CD4-positive, alpha-beta memory T cell (primary cell): ENCODE data around the gene DYSF. TPM values are rescaled to one million over a fixed set of nuclear protein-coding genes. Genes with fewer than 3 reads are reported as not detected.

Experiments
- CTCF ChIA-PET: fragments of 350-600 bp; sonication (Branson Sonifier 250); formaldehyde crosslinking; loops from one replicate; lab custom pipeline; 2021; ENCODE audit warnings: inconsistent platforms; ENCODE audit not compliant: partially characterized antibody; lab: Charles Lee
- POLR2A ChIA-PET: fragments of 350-600 bp; sonication (Branson Sonifier 250); formaldehyde crosslinking; loops from one replicate; lab custom pipeline; 2021; ENCODE audit not compliant: partially characterized antibody; lab: Charles Lee
- DNase-seq, 5 donors: peaks; one replicate each; pipeline versions ENCODE4 v3.0.0 to v3.0.0-alpha.2; 2020 to 2022; ENCODE audit warnings: mixed read lengths in 1 of 5
- H3K27ac ChIP-seq: one replicate; pipeline ENCODE4 v1.7.0; 2013; ENCODE audit warnings: low read depth, low read length
- H3K27me3 ChIP-seq: 2 replicates; pipeline ENCODE4 v1.7.0; 2013; ENCODE audit warnings: mild to moderate bottlenecking, low read length, moderate library complexity; ENCODE audit not compliant: insufficient read depth
- H3K36me3 ChIP-seq: 2 replicates; pipeline ENCODE4 v1.7.0; 2013; ENCODE audit warnings: mild to moderate bottlenecking, low read length, moderate library complexity; ENCODE audit not compliant: insufficient read depth
- H3K4me1 ChIP-seq: 2 replicates; pipeline ENCODE4 v1.7.0; 2013; ENCODE audit warnings: mild to moderate bottlenecking, low read length, moderate library complexity; ENCODE audit not compliant: insufficient read depth
- H3K4me3 ChIP-seq, 2 donors: one replicate each; pipeline ENCODE4 v1.7.0; 2013; ENCODE audit warnings: low read length in 2 of 2, mild to moderate bottlenecking in 1 of 2
- H3K9me3 ChIP-seq, 2 donors: one replicate each; pipeline ENCODE4 v1.7.0; 2013; ENCODE audit warnings: low read length in 2 of 2, control low read depth in 1 of 2; ENCODE audit not compliant: control insufficient read depth in 1 of 2
- H3K27ac Mint-ChIP-seq, 7 donors: one replicate each; pipeline ENCODE4 v1.8.0; 2020 to 2021; ENCODE audit warnings: mixed read lengths in 7 of 7, mild to moderate bottlenecking in 6 of 7, inconsistent platforms in 3 of 7, moderate library complexity in 3 of 7
- H3K27me3 Mint-ChIP-seq, 2 donors: one replicate each; pipeline ENCODE4 v1.8.0; 2020 to 2021; ENCODE audit warnings: mixed read lengths in 2 of 2
- H3K36me3 Mint-ChIP-seq, 2 donors: one replicate each; pipeline ENCODE4 v1.8.0; 2020 to 2021; ENCODE audit warnings: mixed read lengths in 2 of 2, inconsistent platforms in 1 of 2, mild to moderate bottlenecking in 1 of 2
- H3K4me1 Mint-ChIP-seq, 4 donors: one replicate each; pipeline ENCODE4 v1.8.0; 2020 to 2021; ENCODE audit warnings: mixed read lengths in 4 of 4, mild to moderate bottlenecking in 1 of 4
- H3K4me3 Mint-ChIP-seq, 8 donors: one replicate each; pipeline ENCODE4 v1.8.0; 2020 to 2021; ENCODE audit warnings: mixed read lengths in 8 of 8, mild to moderate bottlenecking in 7 of 8, moderate library complexity in 6 of 8, inconsistent platforms in 3 of 8
- H3K9me3 Mint-ChIP-seq, 8 donors: one replicate each; pipeline ENCODE4 v1.8.0; 2020 to 2021; ENCODE audit warnings: mixed read lengths in 8 of 8, mild to moderate bottlenecking in 5 of 8, inconsistent platforms in 3 of 8, moderate library complexity in 1 of 8
- intact Hi-C: fragments of 100-400 bp; cut with micrococcal nuclease; formaldehyde crosslinking; loops from one replicate; pipeline ENCODE4 v1.15.1; 2023
- polyA plus RNA-seq, 2 donors: library from polyadenylated mRNA; unstranded; fragments of 300-500 nt; fragmentation: Illumina TruSeq; gene quantifications; one replicate each; pipeline ENCODE4 v1.2.3, GENCODE V29; 2021
- total RNA-seq, 2 experiments: library from RNA; stranded (reverse); gene quantifications; one replicate each; pipeline ENCODE4 v1.2.3, GENCODE V29; 2021

Gene DYSF
- total and polyA plus RNA-seq, 4 experiments from 2014 or later = 0.28 to 0.49 TPM; not detected in 2

DNA sequence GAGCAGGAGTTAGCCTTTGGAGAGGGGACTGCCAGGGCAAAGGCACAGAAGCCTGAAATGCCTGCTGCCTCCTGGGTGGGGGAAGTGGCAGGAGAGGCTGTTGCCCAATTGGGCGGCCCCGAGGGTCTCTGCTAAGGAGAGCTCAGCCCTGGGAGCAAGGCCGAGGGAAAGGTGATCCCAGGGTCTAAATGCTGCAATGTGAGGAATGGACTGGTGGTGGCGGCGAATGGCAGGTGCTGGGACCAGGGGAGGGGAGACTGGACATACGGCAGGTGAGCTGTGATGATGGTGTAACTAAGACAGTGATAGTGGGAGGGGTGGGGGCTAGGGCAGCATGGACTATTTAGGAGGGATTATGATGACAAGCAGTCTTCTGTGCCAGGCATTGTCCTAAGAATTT lies 104.0 kb downstream of the DYSF start:
- Mint-ChIP-seq H3K27ac (no peak overlapping the region), H3K27me3 (peaks cover 0 to 8% of the 10 kb centered on the region in 2 donors), H3K9me3 (no peaks in the 10 kb centered on the region), H3K36me3 (no peaks in the 10 kb centered on the region), H3K4me1 (no peaks in the 10 kb centered on the region), H3K4me3 (no peak overlapping the region)
- no peaks in the 10 kb centered on the region for H3K4me1 ChIP-seq
- H3K4me3 ChIP-seq = no peak overlapping the region
- no peaks in the 10 kb centered on the region for H3K27me3 ChIP-seq
- no peaks in the 10 kb centered on the region for H3K9me3 ChIP-seq
- intact Hi-C loops = no loop called here
- POLR2A ChIA-PET = no interaction called here
- no peak for DNase-seq
- CTCF ChIA-PET = interaction anchor here (2.3 to 3.8 kb wide), 2 partner anchors 9 to 11 kb away, joined by 9 to 16 read pairs; no protein-coding TSS in a partner anchor
- H3K36me3 ChIP-seq = no peaks in the 10 kb centered on the region
- H3K27ac ChIP-seq = no peak overlapping the region

GRCh38 chr2:71558300-71559051 lies 105.1 kb downstream of the DYSF start:
- CTCF ChIA-PET = interaction anchor here (2.3 to 3.8 kb wide), 2 partner anchors 10 to 12 kb away, joined by 9 to 16 read pairs; no protein-coding TSS in a partner anchor
- H3K4me1 ChIP-seq = no peaks in the 10 kb centered on the region
- H3K27ac ChIP-seq = no peak overlapping the region
- H3K4me3 Mint-ChIP-seq = no peak overlapping the region
- H3K9me3 Mint-ChIP-seq = no peaks in the 10 kb centered on the region
- H3K4me3 ChIP-seq = no peak overlapping the region
- no peak overlapping the region for H3K27ac Mint-ChIP-seq
- H3K27me3 ChIP-seq = no peaks in the 10 kb centered on the region
- peaks cover 0 to 8% of the 10 kb centered on the region in 2 donors for H3K27me3 Mint-ChIP-seq
- DNase-seq = no peak
- intact Hi-C loops = no loop called here
- H3K36me3 Mint-ChIP-seq = no peaks in the 10 kb centered on the region
- POLR2A ChIA-PET = no interaction called here
- H3K36me3 ChIP-seq = no peaks in the 10 kb centered on the region
- no peaks in the 10 kb centered on the region for H3K9me3 ChIP-seq
- no peaks in the 10 kb centered on the region for H3K4me1 Mint-ChIP-seq

- H3K4me1 ChIP-seq = no peaks in the 10 kb centered on the region
- no peak overlapping the region for H3K27ac ChIP-seq
- no peaks in the 10 kb centered on the region for H3K27me3 ChIP-seq
- Mint-ChIP-seq H3K36me3 (no peaks in the 10 kb centered on the region), H3K4me3 (no peak overlapping the region), H3K27ac (no peak overlapping the region), H3K27me3 (peaks cover 0 to 8% of the 10 kb centered on the region in 2 donors), H3K4me1 (no peaks in the 10 kb centered on the region), H3K9me3 (no peaks in the 10 kb centered on the region)
- ChIA-PET CTCF (interaction anchor here (2.3 to 3.8 kb wide), 2 partner anchors 11 to 13 kb away, joined by 9 to 16 read pairs; no protein-coding TSS in a partner anchor), POLR2A (no interaction called here)
- H3K4me3 ChIP-seq = no peak overlapping the region
- no peaks in the 10 kb centered on the region for H3K36me3 ChIP-seq
- intact Hi-C loops = no loop called here
- no peaks in the 10 kb centered on the region for H3K9me3 ChIP-seq
- no peak for DNase-seq
Measured at GRCh38 chr2:71559080-71559827, 105.9 kb downstream of the DYSF start.

- no peaks in the 10 kb centered on the region for H3K4me1 ChIP-seq
- Mint-ChIP-seq H3K9me3 (no peaks in the 10 kb centered on the region), H3K4me3 (no peak overlapping the region), H3K4me1 (no peaks in the 10 kb centered on the region), H3K27ac (no peak overlapping the region), H3K27me3 (peaks cover 0 to 8% of the 10 kb centered on the region in 2 donors), H3K36me3 (no peaks in the 10 kb centered on the region)
- no peaks in the 10 kb centered on the region for H3K9me3 ChIP-seq
- H3K27ac ChIP-seq = no peak overlapping the region
- no peak for DNase-seq
- H3K36me3 ChIP-seq = no peaks in the 10 kb centered on the region
- H3K4me3 ChIP-seq = no peak overlapping the region
- POLR2A ChIA-PET = no interaction called here
- intact Hi-C loops = no loop called here
- no peaks in the 10 kb centered on the region for H3K27me3 ChIP-seq
- CTCF ChIA-PET = no interaction called here
Measured at GRCh38 chr2:71559828-71560637, 106.7 kb downstream of the DYSF start.

DNA sequence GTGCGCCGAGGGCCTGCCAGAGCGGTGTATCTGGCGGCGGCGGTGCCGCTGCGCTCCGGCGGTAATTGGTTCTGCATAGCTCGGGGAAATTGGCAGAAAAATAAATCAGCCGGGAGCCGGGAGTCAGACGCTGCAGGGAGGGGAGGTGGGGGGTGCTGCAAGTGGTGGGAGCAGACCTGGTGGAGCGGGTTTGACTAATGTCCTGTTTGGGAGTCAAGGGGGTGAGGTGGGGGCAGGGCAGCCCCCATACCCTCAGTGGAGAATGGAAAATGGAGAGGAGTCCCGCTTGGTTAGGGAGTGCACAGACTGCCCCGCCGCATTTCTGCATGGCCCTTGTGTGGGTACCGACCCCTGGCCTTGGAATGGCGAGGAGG lies 107.3 kb downstream of the DYSF start:
- ChIA-PET POLR2A (no interaction called here), CTCF (no interaction called here)
- H3K36me3 Mint-ChIP-seq = no peaks in the 10 kb centered on the region
- Histone ChIP-seq H3K36me3 (no peaks in the 10 kb centered on the region), H3K9me3 (no peaks in the 10 kb centered on the region), H3K27ac (no peak overlapping the region), H3K4me1 (no peaks in the 10 kb centered on the region), H3K27me3 (no peaks in the 10 kb centered on the region), H3K4me3 (no peak overlapping the region)
- H3K4me1 Mint-ChIP-seq = no peaks in the 10 kb centered on the region
- DNase-seq = no peak
- H3K27me3 Mint-ChIP-seq = peaks cover 0 to 8% of the 10 kb centered on the region in 2 donors
- H3K9me3 Mint-ChIP-seq = no peaks in the 10 kb centered on the region
- intact Hi-C loops = no loop called here
- no peak overlapping the region for H3K27ac Mint-ChIP-seq
- no peak overlapping the region for H3K4me3 Mint-ChIP-seq

DNA sequence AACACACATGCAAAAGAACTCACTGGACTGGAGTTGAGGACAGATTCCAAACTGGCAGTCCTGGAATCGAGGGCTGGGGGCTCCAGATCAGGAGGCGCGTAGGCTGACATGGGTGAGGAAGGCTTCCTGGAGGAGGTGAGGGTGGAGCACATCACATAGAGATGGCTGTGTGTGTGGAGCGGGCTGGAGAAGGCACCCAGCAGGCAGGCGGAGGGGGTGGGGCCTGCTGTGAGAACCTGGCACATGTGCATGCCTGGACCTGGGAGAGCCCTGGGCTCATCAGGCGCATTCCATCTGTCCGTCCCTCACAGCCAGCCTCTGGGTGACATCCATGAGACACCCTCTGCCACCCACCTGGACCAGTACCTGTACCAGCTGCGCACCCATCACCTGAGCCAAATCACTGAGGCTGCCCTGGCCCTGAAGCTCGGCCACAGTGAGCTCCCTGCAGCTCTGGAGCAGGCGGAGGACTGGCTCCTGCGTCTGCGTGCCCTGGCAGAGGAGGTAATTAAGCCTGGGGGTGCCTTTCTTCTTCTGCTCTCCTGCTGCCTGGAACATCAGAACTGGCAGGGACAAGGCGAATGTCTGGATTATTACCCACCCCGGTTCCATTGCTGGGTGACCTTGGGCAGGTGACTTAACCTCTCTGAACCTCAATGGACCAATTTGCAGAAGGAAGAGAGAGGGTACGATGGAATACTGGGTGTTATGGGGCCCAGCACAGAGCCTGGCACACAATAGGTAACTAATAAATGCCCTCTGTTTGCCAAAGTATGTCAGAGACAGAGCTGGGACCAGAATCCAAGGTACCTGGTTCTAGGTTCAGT lies 108.3 kb downstream of the DYSF start:
- no peak overlapping the region for H3K27ac Mint-ChIP-seq
- intact Hi-C loops = no loop called here
- H3K9me3 ChIP-seq = no peaks in the 10 kb centered on the region
- H3K9me3 Mint-ChIP-seq = no peaks in the 10 kb centered on the region
- no peak overlapping the region for H3K27ac ChIP-seq
- no peaks in the 10 kb centered on the region for H3K4me1 ChIP-seq
- no peak overlapping the region for H3K4me3 ChIP-seq
- H3K4me3 Mint-ChIP-seq = no peak overlapping the region
- CTCF ChIA-PET = no interaction called here
- peaks cover 0 to 8% of the 10 kb centered on the region in 2 donors for H3K27me3 Mint-ChIP-seq
- no peak for DNase-seq
- no peaks in the 10 kb centered on the region for H3K27me3 ChIP-seq
- POLR2A ChIA-PET = no interaction called here
- no peaks in the 10 kb centered on the region for H3K36me3 ChIP-seq
- H3K36me3 Mint-ChIP-seq = no peaks in the 10 kb centered on the region
- H3K4me1 Mint-ChIP-seq = no peaks in the 10 kb centered on the region
